IMR-90 (cell line): ENCODE data around the gene PTGDR2. TPM values are rescaled to one million over a fixed set of nuclear protein-coding genes. Genes with fewer than 3 reads are reported as not detected.

Source experiments
- ATAC-seq: fragments of 200-7000 bp; cut with Tn5 transposase; 2 replicates; pipeline ENCODE4 v1.9.1; 2020; ENCODE audit warnings: low read depth, mild to moderate bottlenecking, moderate library complexity
- BruUV-seq: library from RNA; stranded (reverse); fragments of 400-500 nt; replicated peaks from 2 replicates; lab custom pipeline; 2021; lab: Mats Ljungman, UMichigan
- CTCF ChIA-PET: fragments of 300-600 bp; formaldehyde crosslinking; extraction: SDS; loops from one replicate; lab custom pipeline; 2021; ENCODE audit warnings: antibody characterized with exemption; lab: Yijun Ruan, JAX
- POLR2A ChIA-PET: fragments of 300-600 bp; sonication (Branson Sonifier 250); formaldehyde crosslinking; loops from one replicate; lab custom pipeline; 2022; ENCODE audit warnings: antibody characterized with exemption; ENCODE audit not compliant: unreplicated experiment; lab: Charles Lee
- DNase-seq: peaks from one replicate; pipeline ENCODE4 v3.0.0; 2013
- H2AFZ ChIP-seq: replicated peaks from 2 replicates; pipeline ENCODE3; 2013; ENCODE audit warnings: low read length, mild to moderate bottlenecking; ENCODE audit not compliant: poor library complexity
- H2AK5ac ChIP-seq: 2 replicates; pipeline ENCODE4 v1.6.1; 2013; ENCODE audit warnings: low read depth, low read length, inconsistent platforms
- H2AK9ac ChIP-seq: replicated peaks from 2 replicates; pipeline ENCODE3; 2013; ENCODE audit warnings: mild to moderate bottlenecking, low read depth, low read length, moderate library complexity; ENCODE audit not compliant: poor library complexity
- H2BK120ac ChIP-seq: 2 replicates; pipeline ENCODE4 v1.6.1; 2013; ENCODE audit warnings: low read depth, low read length, inconsistent platforms
- H2BK15ac ChIP-seq: 3 replicates; pipeline ENCODE4 v1.6.1; 2013; ENCODE audit warnings: low read depth, low read length, inconsistent platforms
- H2BK20ac ChIP-seq: 2 replicates; pipeline ENCODE4 v1.6.1; 2013; ENCODE audit warnings: low read depth, mild to moderate bottlenecking, inconsistent platforms, low read length, moderate library complexity
- H2BK5ac ChIP-seq: 2 replicates; pipeline ENCODE4 v1.6.1; 2013; ENCODE audit warnings: mild to moderate bottlenecking, low read depth, low read length, inconsistent platforms; ENCODE audit not compliant: poor library complexity, severe bottlenecking
- H3K14ac ChIP-seq: replicated peaks from 2 replicates; pipeline ENCODE4 v1.6.1; 2013; ENCODE audit warnings: low read depth, low read length, inconsistent platforms
- H3K18ac ChIP-seq: 2 replicates; pipeline ENCODE4 v1.6.1; 2013; ENCODE audit warnings: low read depth, low read length, control low read depth
- H3K23ac ChIP-seq: 2 replicates; pipeline ENCODE4 v1.6.1; 2013; ENCODE audit warnings: low read depth, low read length, inconsistent platforms
- H3K27ac ChIP-seq: 2 replicates; pipeline ENCODE4 v1.5.1; 2013; ENCODE audit warnings: mild to moderate bottlenecking, control low read depth, low read length; ENCODE audit not compliant: insufficient read depth
- H3K27me3 ChIP-seq: 2 replicates; pipeline ENCODE4 v1.6.1; 2013; ENCODE audit warnings: low read length; ENCODE audit not compliant: control insufficient read depth, insufficient read depth
- H3K36me3 ChIP-seq: 2 replicates; pipeline ENCODE4 v1.6.1; 2013; ENCODE audit warnings: low read length, mixed read lengths; ENCODE audit not compliant: control insufficient read depth, insufficient read depth
- H3K4ac ChIP-seq: 2 replicates; pipeline ENCODE4 v1.6.1; 2013; ENCODE audit warnings: low read depth, low read length, inconsistent platforms
- H3K4me1 ChIP-seq: 2 replicates; pipeline ENCODE4 v1.6.1; 2013; ENCODE audit warnings: low read length, mixed read lengths; ENCODE audit not compliant: control insufficient read depth, insufficient read depth
- H3K4me2 ChIP-seq: 2 replicates; pipeline ENCODE4 v1.6.1; 2013; ENCODE audit warnings: low read depth, mild to moderate bottlenecking, control low read depth, low read length, moderate library complexity
- H3K4me3 ChIP-seq: 2 replicates; pipeline ENCODE4 v1.5.1; 2013; ENCODE audit warnings: low read depth, mild to moderate bottlenecking, control low read depth, low read length, moderate library complexity; ENCODE audit not compliant: insufficient read depth
- H3K56ac ChIP-seq: 2 replicates; pipeline ENCODE4 v1.6.1; 2013; ENCODE audit warnings: low read length, inconsistent platforms; ENCODE audit not compliant: insufficient read depth; ENCODE audit errors: extremely low read depth
- H3K79me1 ChIP-seq, 2 experiments: 2 replicates each; pipeline ENCODE4 v1.6.1; 2013; ENCODE audit warnings: low read length in 2 of 2, inconsistent platforms in 1 of 2, low read depth in 1 of 2
- H3K9ac ChIP-seq: 2 replicates; pipeline ENCODE4 v1.6.1; 2013; ENCODE audit warnings: low read depth, low read length, control low read depth
- H3K9me1 ChIP-seq: 2 replicates; pipeline ENCODE4 v1.6.1; 2013; ENCODE audit warnings: low read length, inconsistent platforms; ENCODE audit not compliant: insufficient read depth
- H3K9me3 ChIP-seq: 2 replicates; pipeline ENCODE4 v1.6.1; 2013; ENCODE audit warnings: low read length; ENCODE audit not compliant: control insufficient read depth, insufficient read depth
- H4K20me1 ChIP-seq: 2 replicates; pipeline ENCODE4 v1.6.1; 2013; ENCODE audit warnings: low read length, inconsistent platforms; ENCODE audit not compliant: insufficient read depth
- H4K5ac ChIP-seq: 2 replicates; pipeline ENCODE4 v1.6.1; 2013; ENCODE audit warnings: mild to moderate bottlenecking, low read depth, low read length, control low read depth
- H4K8ac ChIP-seq, 2 experiments: 2 replicates each; pipeline ENCODE4 v1.6.1; 2013; ENCODE audit warnings: low read depth in 2 of 2, low read length in 2 of 2, control low read depth in 1 of 2, inconsistent platforms in 1 of 2
- H4K91ac ChIP-seq: 2 replicates; pipeline ENCODE4 v1.6.1; 2013; ENCODE audit warnings: low read depth, low read length, inconsistent platforms; ENCODE audit not compliant: insufficient read depth
- BHLHE40 ChIP-seq: fragments of 150-350 bp; IDR thresholded peaks from 2 replicates; pipeline ENCODE4 v1.6.1; 2016; ENCODE audit warnings: mild to moderate bottlenecking, low read depth, low read length
- CEBPB ChIP-seq: IDR thresholded peaks from 2 replicates; pipeline ENCODE4 v1.6.1; 2012; ENCODE audit warnings: low read depth, low read length, improper control_type of control experiment
- CHD1 ChIP-seq: IDR thresholded peaks from 2 replicates; pipeline ENCODE4 v1.6.1; 2012; ENCODE audit warnings: low read depth, low read length, improper control_type of control experiment
- FOS ChIP-seq: fragments of 150-350 bp; IDR thresholded peaks from 2 replicates; pipeline ENCODE4 v1.6.1; 2016; ENCODE audit warnings: low read depth, low read length
- MAFK ChIP-seq: IDR thresholded peaks from 2 replicates; pipeline ENCODE4 v1.6.1; 2012; ENCODE audit warnings: low read depth, low read length, improper control_type of control experiment
- MAZ ChIP-seq: IDR thresholded peaks from 2 replicates; pipeline ENCODE4 v1.6.1; 2012; ENCODE audit warnings: low read depth, mild to moderate bottlenecking, low read length, improper control_type of control experiment, moderate library complexity, borderline replicate concordance
- MXI1 ChIP-seq: IDR thresholded peaks from 2 replicates; pipeline ENCODE4 v1.6.1; 2012; ENCODE audit warnings: low read depth, mild to moderate bottlenecking, low read length, moderate library complexity, borderline replicate concordance
- NFE2L2 ChIP-seq: fragments of 150-350 bp; IDR thresholded peaks from 2 replicates; pipeline ENCODE4 v1.6.1; 2016; ENCODE audit warnings: low read depth, mild to moderate bottlenecking, low read length
- POLR2A ChIP-seq: IDR thresholded peaks from 2 replicates; pipeline ENCODE4 v1.6.1; 2012; ENCODE audit warnings: mild to moderate bottlenecking, low read depth, low read length
- RAD21 ChIP-seq: IDR thresholded peaks from 2 replicates; pipeline ENCODE4 v1.6.1; 2012; ENCODE audit warnings: low read length, improper control_type of control experiment
- RCOR1 ChIP-seq: IDR thresholded peaks from 2 replicates; pipeline ENCODE4 v1.6.1; 2012; ENCODE audit warnings: mild to moderate bottlenecking, low read length, improper control_type of control experiment; ENCODE audit not compliant: insufficient replicate concordance
- SMC3 ChIP-seq: fragments of 150-350 bp; IDR thresholded peaks from 2 replicates; pipeline ENCODE4 v1.6.1; 2016; ENCODE audit warnings: low read depth, mild to moderate bottlenecking, antibody characterized with exemption, low read length, moderate library complexity
- WGBS, 2 experiments: methylation state at CpG; one replicate each; pipeline versions ENCODE4 v1.1.5 to v1.1.7; 2013; ENCODE audit warnings: missing lambda C conversion rate in 2 of 2; ENCODE audit not compliant: insufficient read length in 1 of 2; ENCODE audit errors: extremely low coverage in 2 of 2; 5-methylcytosine and 5-hydroxymethylcytosine counted together
- dilution Hi-C: fragments of 300-500 bp; cut with HindIII; formaldehyde crosslinking; loops from one replicate; pipeline ENCODE4 v1.14.3; 2018; ENCODE audit warnings: low sequenced_read_pairs; ENCODE audit not compliant: unreplicated experiment
- in situ Hi-C: fragments of 300-500 bp; cut with MboI; formaldehyde crosslinking; loops from 3 replicates; pipeline ENCODE4 v1.14.3; 2019; ENCODE audit warnings: low sequenced_read_pairs, inconsistent platforms, mixed read lengths
- intact Hi-C: fragments of 100-400 bp; cut with micrococcal nuclease; formaldehyde crosslinking; loops from 2 replicates; pipeline ENCODE4 v1.10.0; 2022
- polyA plus RNA-seq, 3 experiments: library from polyadenylated mRNA; depleted of rRNA; stranded (reverse); fragments of >200 nt; gene quantifications; 2 replicates each; pipeline ENCODE4 v1.2.3, GENCODE V29; 2012; ENCODE audit warnings: low replicate concordance in 1 of 3
- total RNA-seq: library from RNA; depleted of rRNA; stranded (reverse); fragments of >200 nt; gene quantifications from 2 replicates; pipeline ENCODE4 v1.2.3, GENCODE V29; 2012
- TF ChIP-seq, protein P1 (sequence below): conservative IDR thresholded peaks from 2 replicates; pipeline ENCODE4 v1.5.1; 2012; ENCODE audit warnings: mild to moderate bottlenecking, low read depth, low read length, improper control_type of control experiment
- TF ChIP-seq, protein P2 (sequence below): fragments of 150-350 bp; IDR thresholded peaks from 2 replicates; pipeline ENCODE4 v1.6.1; 2017; ENCODE audit warnings: mild to moderate bottlenecking, antibody characterized with exemption, low read length, low read depth
- TF ChIP-seq, protein P3 (sequence below): fragments of 150-350 bp; IDR thresholded peaks from 2 replicates; pipeline ENCODE4 v1.6.1; 2016; ENCODE audit warnings: low read depth, mild to moderate bottlenecking, low read length, moderate library complexity, borderline replicate concordance

PTGDR2 gene
- total and polyA plus RNA-seq, 2 of the 4 experiments (the other 2 are of a cell fraction) = under 0.01 to 0.12 TPM

DNA sequence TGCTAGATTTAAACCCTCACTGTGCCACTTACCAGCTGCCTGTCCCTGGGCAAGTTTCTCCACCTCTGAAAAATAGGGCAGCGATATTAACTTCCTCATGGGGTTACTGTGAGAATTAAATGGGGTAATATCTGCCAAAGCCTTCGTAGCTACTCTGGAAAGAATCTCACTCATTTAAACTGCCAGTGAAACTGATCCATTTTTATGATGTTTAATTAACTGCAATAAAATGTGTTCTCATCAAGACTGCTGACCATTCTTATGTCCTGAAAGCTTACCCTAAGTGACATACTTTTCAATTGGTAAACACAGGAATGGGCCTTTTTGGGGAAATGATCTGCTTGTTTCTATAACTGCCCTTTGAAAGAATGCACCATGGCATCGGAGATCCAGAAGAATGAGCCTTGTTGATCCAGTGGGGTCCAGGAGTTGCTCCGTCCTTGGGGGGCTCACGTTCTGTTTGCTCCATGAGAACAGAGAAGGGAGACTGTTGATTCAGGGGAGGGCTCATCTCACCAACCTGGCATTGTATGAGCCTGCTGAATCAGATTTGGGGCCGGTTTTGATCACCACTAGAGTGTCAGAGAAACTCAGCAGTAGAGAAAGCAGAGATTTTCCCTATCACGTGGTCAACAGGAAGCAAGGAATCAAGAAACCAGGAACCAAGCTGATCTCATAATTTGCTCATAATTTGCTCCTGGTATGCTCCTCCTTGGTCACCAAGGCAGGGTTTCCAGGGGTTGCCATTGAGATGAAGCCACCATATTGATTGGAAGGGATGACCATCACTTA is 20.8 kb downstream of the PTGDR2 start:
- dilution Hi-C loops (no loop called here), intact Hi-C loops (loop anchor here (5.0 kb wide), 2 partner anchors 132 to 337 kb away; no protein-coding TSS in a partner anchor), in situ Hi-C loops (loop anchor here (5.0 kb wide), 1 partner anchor 57 kb away; no protein-coding TSS in a partner anchor)
- Histone ChIP-seq H3K4me1 (no peaks in the 10 kb centered on the region), H2AK9ac (no peak overlapping the region), H2BK15ac (no peak overlapping the region), H3K4ac (no peak overlapping the region), H4K20me1 (no peaks in the 10 kb centered on the region), H3K9me3 (no peaks in the 10 kb centered on the region), H3K27me3 (peaks cover 22% of the 10 kb centered on the region), H2BK120ac (no peak overlapping the region), H2AK5ac (no peak overlapping the region), H2BK20ac (no peak overlapping the region), H4K8ac (no peak overlapping the region), H3K18ac (no peak overlapping the region), H3K79me1 (no peaks in the 10 kb centered on the region), H2AFZ (peak overlapping the region; percentile 26), H4K5ac (no peak overlapping the region), H3K23ac (no peak overlapping the region), H4K91ac (no peak overlapping the region), H2BK5ac (no peak overlapping the region), H3K14ac (no peak overlapping the region), H3K9ac (no peak overlapping the region), H3K27ac (no peak overlapping the region), H3K36me3 (no peaks in the 10 kb centered on the region), H3K4me3 (no peak overlapping the region), H3K9me1 (no peaks in the 10 kb centered on the region), H3K56ac (no peak overlapping the region), H3K4me2 (no peak overlapping the region)
- ChIA-PET POLR2A (no interaction called here), CTCF (interaction anchor here (0.5 to 1.5 kb wide), 2 partner anchors 21 to 53 kb away, joined by 3 to 5 read pairs; partner anchors contain the start of gene PTGDR2)
- ATAC-seq = no peak
- no TSS peak for BruUV-seq
- 39% methylated on average over 2 of the region's 7 CpGs; no CpG with 5 or more reads in 1 of the 2 experiments for WGBS, 2 experiments
- DNase-seq = no peak
- TF ChIP-seq RAD21 (no peak), CEBPB (no peak), CHD1 (no peak), RCOR1 (no peak), MAZ (no peak), NFE2L2 (no peak), MXI1 (no peak), SMC3 (no peak), BHLHE40 (no peak), MAFK (no peak), POLR2A (no peak), FOS (no peak)
- TF ChIP-seq, protein P1, sequence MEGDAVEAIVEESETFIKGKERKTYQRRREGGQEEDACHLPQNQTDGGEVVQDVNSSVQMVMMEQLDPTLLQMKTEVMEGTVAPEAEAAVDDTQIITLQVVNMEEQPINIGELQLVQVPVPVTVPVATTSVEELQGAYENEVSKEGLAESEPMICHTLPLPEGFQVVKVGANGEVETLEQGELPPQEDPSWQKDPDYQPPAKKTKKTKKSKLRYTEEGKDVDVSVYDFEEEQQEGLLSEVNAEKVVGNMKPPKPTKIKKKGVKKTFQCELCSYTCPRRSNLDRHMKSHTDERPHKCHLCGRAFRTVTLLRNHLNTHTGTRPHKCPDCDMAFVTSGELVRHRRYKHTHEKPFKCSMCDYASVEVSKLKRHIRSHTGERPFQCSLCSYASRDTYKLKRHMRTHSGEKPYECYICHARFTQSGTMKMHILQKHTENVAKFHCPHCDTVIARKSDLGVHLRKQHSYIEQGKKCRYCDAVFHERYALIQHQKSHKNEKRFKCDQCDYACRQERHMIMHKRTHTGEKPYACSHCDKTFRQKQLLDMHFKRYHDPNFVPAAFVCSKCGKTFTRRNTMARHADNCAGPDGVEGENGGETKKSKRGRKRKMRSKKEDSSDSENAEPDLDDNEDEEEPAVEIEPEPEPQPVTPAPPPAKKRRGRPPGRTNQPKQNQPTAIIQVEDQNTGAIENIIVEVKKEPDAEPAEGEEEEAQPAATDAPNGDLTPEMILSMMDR = no peak
- TF ChIP-seq, protein P2, sequence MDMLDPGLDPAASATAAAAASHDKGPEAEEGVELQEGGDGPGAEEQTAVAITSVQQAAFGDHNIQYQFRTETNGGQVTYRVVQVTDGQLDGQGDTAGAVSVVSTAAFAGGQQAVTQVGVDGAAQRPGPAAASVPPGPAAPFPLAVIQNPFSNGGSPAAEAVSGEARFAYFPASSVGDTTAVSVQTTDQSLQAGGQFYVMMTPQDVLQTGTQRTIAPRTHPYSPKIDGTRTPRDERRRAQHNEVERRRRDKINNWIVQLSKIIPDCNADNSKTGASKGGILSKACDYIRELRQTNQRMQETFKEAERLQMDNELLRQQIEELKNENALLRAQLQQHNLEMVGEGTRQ = no peak
- TF ChIP-seq, protein P3, sequence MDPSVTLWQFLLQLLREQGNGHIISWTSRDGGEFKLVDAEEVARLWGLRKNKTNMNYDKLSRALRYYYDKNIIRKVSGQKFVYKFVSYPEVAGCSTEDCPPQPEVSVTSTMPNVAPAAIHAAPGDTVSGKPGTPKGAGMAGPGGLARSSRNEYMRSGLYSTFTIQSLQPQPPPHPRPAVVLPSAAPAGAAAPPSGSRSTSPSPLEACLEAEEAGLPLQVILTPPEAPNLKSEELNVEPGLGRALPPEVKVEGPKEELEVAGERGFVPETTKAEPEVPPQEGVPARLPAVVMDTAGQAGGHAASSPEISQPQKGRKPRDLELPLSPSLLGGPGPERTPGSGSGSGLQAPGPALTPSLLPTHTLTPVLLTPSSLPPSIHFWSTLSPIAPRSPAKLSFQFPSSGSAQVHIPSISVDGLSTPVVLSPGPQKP = no peak
